ENCODE data around the gene CBX6. TPM values are rescaled to one million over a fixed set of nuclear protein-coding genes. Genes with fewer than 3 reads are reported as not detected.

The CBX6 gene
- total RNA-seq, 1 experiment from 2014 or later, result 140 TPM

DNA sequence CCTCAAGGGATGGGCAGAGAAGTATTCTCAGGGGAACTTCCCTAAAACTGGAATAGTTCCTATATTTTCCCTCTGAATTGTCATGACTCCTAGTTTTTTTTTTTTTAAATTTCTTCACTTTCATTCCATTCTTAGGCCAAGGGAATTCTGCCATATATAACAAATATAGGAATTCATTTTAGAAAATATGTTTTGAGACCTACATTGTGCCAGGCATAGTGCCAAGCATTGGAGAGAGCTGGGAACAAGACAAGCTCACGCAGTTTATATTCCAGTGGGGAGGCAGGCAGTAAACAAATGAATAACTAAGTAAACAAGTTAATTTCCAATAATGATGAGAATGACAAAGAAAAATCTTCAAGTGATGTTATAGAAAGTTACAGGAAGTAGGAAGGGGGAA is 25.6 kb downstream of the CBX6 start:
- Mint-ChIP-seq H3K4me3 (ENCODE audit: low read depth, unreplicated experiment) (no peak overlapping the region), H3K27me3 (ENCODE audit: unreplicated experiment) (peaks cover 89% of the 10 kb centered on the region), H3K27ac (ENCODE audit: unreplicated experiment) (no peak overlapping the region), H3K4me1 (ENCODE audit: low read depth, unreplicated experiment) (peaks cover 21% of the 10 kb centered on the region), H3K36me3 (ENCODE audit: insufficient read depth, unreplicated experiment) (peaks cover 8% of the 10 kb centered on the region), H3K9me3 (ENCODE audit: low read depth, unreplicated experiment) (no peaks in the 10 kb centered on the region)
- intact Hi-C loops (cut with micrococcal nuclease; ENCODE audit: unreplicated experiment), result no loop called here
- TF ChIP-seq CTCF (IDR thresholded peaks at IDR 0.05; ENCODE audit: unreplicated experiment), result no peak
- CTCF ChIA-PET, result interaction anchor here (0.7 kb wide), 1 partner anchor 14 kb away, joined by 4 read pairs; no protein-coding TSS in a partner anchor
- BruUV-seq (replicated peaks), result no TSS peak
- no peak for DNase-seq

DNA sequence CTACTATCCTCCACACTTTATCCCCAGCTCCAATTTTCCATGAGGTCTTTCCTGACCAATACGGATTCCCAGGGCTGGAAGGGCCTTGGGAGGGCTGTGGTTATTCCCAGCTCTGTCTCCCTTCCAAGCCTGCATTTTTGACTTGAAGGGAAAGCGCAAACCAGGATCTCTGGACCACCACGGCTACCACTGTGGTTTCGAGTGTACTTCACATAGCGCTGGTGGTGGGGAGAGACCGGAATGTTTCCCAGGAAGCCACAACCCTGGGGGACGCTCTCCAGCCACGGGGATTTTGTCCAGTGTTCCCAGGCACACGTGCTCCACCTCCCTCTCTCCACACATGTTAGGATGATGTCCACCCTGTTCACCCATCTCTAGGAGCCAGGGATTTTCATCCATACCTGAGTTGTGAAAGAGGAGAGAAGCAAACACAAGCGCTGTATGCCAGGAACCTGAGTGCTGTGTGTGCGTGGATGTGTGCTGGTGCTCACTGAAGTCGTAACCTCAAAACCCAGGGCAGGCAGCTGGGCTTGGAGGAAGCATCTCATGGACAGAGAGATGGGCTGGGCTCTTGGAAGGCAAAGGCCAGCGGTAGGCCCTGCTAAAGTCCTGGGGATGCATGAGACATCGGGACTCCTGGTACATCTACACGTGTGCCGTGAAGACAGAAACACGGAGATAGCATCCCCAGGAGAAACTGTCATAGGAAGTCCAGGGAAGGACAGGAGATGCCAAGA is 26.8 kb downstream of the CBX6 start:
- peaks cover 92% of the 10 kb centered on the region for H3K27me3 Mint-ChIP-seq (ENCODE audit: unreplicated experiment)
- no peaks in the 10 kb centered on the region for H3K9me3 Mint-ChIP-seq (ENCODE audit: low read depth, unreplicated experiment)
- H3K27ac Mint-ChIP-seq (ENCODE audit: unreplicated experiment), result no peak overlapping the region
- CTCF ChIA-PET, result interaction anchor here (5.9 kb wide), 1 partner anchor 75 kb away, joined by 49 read pairs; no protein-coding TSS in a partner anchor
- H3K36me3 Mint-ChIP-seq (ENCODE audit: insufficient read depth, unreplicated experiment), result peaks cover 8% of the 10 kb centered on the region
- no peak for DNase-seq
- H3K4me3 Mint-ChIP-seq (ENCODE audit: low read depth, unreplicated experiment), result peak overlapping the region; percentile 9
- intact Hi-C loops (cut with micrococcal nuclease; ENCODE audit: unreplicated experiment), result no loop called here
- BruUV-seq (replicated peaks), result no TSS peak
- H3K4me1 Mint-ChIP-seq (ENCODE audit: low read depth, unreplicated experiment), result peaks cover 28% of the 10 kb centered on the region
- no peak for TF ChIP-seq CTCF (IDR thresholded peaks at IDR 0.05; ENCODE audit: unreplicated experiment)

GRCh38 chr22:38844315-38845003 is 27.6 kb downstream of the CBX6 start:
- intact Hi-C loops (cut with micrococcal nuclease; ENCODE audit: unreplicated experiment), result no loop called here

More at GRCh38 chr22:38844315-38845003, 27.6 kb downstream of the CBX6 start:
- Mint-ChIP-seq H3K9me3 (ENCODE audit: low read depth, unreplicated experiment) (no peaks in the 10 kb centered on the region), H3K27ac (ENCODE audit: unreplicated experiment) (no peak overlapping the region), H3K36me3 (ENCODE audit: insufficient read depth, unreplicated experiment) (peaks cover 8% of the 10 kb centered on the region), H3K4me3 (ENCODE audit: low read depth, unreplicated experiment) (peak overlapping the region; percentile 23), H3K4me1 (ENCODE audit: low read depth, unreplicated experiment) (peaks cover 33% of the 10 kb centered on the region), H3K27me3 (ENCODE audit: unreplicated experiment) (peaks cover 92% of the 10 kb centered on the region)
- no peak for TF ChIP-seq CTCF (IDR thresholded peaks at IDR 0.05; ENCODE audit: unreplicated experiment)
- BruUV-seq (replicated peaks), result no TSS peak
- DNase-seq, result no peak
- CTCF ChIA-PET, result interaction anchor here (5.9 kb wide), 1 partner anchor 75 kb away, joined by 49 read pairs; no protein-coding TSS in a partner anchor
